SK-N-DZ (cell line): Measurements from ENCODE around the gene CANT1.

ENCODE experiments used
- DNase-seq: peaks from one replicate; pipeline ENCODE4 v3.0.0-alpha.2; 2015; ENCODE audit warnings: low spot score

Gene CANT1

GRCh38 chr17:79008666-79009387 lies 737 bp downstream of the CANT1 start:
- DNase-seq = no peak

DNA sequence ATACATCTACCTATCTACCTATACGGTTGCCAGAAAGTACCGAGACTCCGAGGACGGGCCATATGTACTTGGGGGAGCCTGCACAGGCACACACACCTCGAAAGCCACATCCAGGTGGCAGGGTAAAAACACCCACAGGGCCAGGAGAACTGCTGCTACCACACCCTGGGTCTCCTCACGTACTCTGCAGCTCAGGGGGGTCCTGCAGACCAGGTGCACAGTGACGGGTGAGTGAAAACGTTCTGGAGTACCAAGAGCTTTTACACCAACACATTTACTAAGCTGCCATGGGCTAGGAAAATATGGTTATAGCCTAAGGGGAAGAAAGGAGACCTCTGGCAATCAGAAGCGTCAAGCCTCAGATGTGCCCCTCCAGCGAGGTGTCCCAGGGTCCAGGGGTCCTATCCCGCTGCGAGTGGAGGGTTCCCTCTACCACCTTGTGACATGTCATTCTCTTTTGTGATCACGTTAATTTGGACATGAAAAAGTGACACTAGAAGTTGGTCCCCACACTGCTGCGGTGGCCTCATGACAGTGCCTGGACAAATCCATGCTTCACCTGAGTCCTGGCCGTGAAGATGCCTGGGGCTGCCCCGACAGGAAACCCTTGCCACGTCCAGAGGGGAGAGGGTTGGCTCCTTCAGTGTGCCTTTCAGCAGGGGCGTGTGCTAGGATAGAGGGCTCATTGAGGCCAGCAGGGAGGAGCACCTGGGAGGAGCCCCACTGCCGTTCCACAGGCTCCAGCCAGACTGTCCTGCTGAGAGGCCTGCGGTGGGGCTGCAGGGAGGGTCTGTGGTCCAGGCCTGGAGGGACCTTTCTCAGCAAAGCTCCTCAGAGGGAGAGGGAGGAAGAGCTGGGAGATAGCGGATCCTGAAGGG lies 1.8 kb downstream of the CANT1 start:
- DNase-seq = no peak

DNA sequence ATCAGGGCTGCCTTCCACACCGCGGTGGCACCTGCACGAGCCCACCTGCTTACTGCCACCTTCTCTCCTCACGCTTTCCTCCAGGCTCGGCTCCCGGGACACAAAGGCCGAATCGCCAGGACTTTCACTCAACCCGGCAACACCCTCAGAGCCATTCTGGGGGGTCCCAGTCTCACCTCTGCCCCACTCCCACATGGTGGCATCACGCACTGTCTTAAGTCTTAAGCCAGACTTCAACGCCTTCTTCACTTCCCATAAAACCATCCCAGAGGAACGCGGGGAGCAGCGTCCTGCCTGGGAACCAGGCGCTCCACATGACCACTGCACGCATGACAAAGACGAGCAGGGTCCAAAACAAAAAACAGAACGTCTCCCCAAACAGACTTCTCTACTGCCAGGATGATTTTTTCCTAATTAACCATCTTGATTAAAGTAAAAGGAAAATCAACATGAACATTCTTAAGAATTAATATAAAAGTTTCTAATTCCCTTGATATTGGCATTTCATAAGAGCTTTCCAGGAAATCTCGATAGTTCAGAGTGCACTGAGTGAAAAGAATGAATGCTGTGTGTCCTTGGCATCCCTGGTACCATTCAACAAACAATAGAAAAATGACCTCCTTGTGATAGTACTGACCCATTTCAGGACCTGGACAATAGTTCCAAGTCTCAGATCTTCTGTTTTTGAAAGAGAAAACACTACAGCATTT lies 2.6 kb downstream of the CANT1 start:
- no peak for DNase-seq

DNA sequence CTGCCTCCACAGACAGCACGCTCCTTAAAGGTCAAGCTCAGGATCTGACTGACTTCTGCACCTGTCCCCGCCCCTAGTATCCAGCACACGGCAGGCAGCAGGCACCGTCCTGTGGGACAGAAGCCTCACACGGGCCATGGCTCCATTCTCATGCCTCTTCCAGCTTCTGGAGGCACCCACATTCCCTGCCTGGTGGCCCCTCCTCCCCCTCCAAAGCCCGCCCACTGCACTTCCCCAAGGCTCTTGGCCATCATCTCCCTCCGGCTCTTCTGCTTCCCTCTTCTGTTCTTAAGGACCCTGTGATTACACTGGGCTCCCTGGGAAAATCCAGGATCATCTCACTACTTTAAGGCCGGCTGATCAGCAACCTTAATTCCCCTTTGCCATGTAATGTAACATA lies 3.5 kb downstream of the CANT1 start:
- no peak for DNase-seq

GRCh38 chr17:79005063-79005861 lies 4.3 kb downstream of the CANT1 start:
- no peak for DNase-seq

DNA sequence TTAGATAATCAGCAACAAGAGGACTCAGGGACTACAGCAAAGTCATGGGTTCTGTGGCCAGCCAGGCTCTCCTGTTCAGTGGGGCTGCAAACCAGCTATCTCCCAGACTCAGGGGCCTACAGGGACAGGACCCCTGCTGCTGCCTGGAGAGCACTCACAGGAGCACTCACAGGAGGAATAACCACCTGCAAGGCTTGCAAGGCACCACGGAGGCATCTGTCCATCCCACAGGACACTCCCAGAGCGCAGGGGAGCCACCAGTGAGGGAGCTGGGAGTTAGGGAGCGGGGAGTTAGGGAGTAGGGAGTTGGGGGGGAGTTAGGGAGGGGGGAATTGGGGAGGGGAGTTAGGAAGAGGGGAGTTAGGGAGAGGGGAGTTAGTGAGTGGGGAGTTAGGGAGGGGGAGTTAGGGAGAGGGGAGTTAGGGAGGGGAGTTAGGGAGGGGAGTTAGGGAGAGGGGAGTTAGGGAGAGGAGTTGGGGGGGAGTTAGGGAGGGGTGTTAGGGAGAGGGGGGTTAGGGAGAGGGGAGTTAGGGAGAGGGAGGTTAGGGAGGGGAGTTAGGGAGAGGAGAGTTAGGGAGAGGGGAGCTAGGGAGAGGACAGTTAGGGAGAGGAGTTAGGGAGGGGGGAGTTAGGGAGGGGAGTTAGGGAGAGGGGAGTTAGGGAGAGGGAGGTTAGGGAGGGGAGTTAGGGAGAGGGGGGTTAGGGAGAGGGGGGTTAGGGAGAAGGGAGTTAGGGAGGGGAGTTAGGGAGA lies 5.7 kb downstream of the CANT1 start:
- DNase-seq = no peak

- DNase-seq = no peak
These were observed 6.6 kb downstream of the CANT1 start for GRCh38 chr17:79002796-79003593.

DNA sequence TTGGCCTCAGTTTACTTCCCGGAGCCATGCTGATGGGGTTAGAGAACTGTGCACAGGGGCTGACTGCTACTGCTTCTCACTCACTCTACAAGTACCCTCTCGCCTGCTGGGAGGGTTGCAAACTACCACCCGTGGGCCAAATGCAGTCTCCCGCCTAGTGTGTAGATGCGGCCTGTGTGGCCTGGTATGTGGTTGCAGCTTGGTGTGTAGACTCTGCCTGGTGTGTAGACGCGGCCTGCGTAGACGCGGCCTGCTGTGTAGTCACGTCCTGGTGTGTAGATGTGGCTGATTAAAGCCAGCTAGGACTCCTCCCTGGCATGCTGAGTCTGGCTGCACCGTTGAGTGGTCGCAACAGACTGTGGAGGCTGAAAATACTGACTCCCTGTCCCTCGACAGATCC lies 7.3 kb downstream of the CANT1 start:
- no peak for DNase-seq

DNA sequence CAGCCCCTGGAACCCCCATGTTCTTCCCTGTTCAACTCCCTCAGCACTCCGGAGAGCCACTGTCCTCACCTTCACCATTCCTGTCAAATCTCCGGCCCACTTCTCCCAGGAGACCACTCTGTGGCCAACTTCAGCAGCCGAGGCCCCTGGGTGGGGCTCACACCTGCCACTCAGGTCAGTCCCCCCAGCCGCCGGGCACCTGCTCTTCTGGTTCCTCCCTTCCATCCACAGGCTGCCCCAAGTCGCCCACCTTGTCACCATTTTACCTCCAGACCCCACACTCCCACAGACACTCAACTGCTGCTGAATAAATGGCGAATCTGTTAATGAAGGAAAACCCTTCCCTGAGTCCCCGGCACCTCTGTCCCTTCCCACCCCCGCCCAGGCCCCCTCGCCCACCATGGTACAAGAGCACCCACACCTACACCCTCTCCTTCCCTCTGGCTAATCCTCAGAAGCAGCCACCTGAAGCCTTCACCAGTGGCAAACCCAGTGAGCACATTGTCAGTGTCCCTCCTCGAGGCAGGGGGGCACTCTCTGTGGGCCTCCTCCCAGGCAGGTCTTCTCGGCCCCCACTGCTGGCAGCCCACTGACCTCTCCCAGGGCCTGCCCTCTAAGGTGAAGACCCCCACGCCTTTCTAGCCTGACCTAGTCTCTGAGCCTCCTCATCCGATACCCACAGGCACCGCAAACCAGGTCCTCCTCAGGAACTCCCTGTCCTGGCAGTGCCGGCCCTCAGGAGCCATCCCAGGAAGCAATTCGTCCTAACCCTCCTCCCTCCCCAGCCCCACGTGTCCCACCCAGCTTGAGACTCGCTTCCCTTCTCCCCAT lies 8.2 kb downstream of the CANT1 start:
- no peak for DNase-seq

DNA sequence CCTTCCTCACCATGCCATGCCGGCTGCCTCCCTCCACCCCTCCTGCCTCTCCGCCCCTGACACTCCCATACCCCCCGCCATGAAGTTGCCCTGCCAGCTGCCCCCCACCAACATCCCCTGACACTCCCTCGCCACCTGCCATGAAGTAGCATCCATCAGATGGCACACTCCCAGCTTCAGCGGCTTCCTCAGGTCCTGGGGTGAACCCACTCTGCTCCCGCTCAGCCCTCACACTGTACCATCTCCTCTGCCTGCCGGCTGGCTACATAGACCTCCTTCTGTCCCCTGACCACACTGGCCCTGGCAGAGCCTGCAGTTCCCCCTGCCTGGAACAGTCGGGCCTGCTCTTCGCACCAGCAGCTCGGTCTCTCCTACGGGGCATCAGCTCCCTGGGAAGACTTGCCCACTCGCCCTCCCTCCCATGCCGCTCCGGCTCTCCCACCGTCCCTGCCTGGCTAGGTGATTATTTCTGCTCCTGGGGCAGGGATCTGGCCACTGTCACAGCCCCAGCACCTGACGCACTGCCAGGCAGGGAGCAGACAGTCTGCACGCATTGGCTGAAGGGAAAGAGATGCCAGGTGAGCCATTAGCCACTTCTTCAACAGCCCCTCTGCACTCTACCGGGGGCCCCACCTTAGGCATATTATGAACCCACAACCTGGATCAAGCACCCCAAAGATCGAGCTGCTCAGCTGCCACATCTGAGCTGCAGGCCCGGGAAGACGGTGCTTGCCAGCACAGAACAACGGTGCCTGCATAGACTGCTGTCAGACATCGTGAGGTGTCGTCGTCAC lies 9.0 kb downstream of the CANT1 start:
- DNase-seq = no peak

DNA sequence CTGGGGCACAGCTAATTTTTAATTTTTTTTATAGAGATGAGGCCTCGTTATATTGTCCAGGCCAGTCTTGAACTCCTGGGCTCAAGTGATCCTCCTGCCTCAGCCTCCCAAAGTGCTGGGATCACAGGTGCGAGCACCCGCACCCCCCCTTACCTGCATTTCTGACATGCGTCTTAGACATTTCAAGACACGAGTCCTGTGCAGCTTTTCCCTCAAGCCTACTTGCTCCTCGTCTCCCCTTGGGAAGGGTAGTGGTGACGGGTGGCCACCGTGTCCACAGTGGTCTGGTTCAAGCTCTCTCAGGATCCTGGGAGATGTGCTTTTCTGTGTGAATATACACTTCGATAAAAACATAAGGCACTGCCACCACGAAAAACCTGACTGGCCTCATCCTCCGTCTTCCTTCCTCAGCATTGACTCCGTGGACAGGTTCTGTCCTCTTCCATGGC lies 9.6 kb downstream of the CANT1 start:
- no peak for DNase-seq

GRCh38 chr17:78999056-78999768 lies 10.4 kb downstream of the CANT1 start:
- no peak for DNase-seq

DNA sequence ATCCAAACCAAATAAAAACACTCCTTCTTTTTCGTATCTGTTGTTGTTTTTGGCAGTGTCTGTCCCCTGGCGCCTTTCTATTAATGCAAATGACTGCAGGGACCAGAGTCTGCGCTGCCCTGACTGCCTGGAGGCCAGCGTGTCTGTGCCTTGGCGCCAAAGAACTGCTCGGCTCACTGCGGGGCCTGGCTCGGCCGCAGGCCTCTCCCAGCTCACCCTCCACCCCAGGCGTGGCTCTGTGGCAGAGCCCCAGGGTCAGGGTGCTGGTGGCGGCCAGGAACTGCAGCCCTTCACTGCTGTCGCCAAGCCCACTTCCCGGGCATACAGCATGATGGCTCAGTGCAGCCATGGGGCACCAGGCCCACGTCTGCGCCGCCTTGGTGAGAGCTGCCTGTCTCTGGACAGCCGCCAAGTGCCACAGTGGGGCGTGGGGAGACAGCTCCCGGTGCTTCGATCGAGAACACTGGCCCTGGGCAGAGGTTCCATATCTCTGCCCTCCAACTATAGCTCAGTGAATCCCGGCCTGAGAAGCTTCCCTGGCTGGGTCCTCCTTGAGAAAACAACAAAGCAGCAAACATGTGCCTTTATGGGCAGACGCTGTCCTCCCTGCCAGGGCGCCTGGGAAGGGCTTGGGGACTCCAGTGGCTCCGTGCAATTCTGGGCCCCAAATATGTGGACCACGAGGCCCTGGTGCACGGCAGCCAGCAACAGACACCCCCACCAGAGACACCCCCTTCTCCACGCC lies 11.1 kb downstream of the CANT1 start:
- DNase-seq = no peak

DNA sequence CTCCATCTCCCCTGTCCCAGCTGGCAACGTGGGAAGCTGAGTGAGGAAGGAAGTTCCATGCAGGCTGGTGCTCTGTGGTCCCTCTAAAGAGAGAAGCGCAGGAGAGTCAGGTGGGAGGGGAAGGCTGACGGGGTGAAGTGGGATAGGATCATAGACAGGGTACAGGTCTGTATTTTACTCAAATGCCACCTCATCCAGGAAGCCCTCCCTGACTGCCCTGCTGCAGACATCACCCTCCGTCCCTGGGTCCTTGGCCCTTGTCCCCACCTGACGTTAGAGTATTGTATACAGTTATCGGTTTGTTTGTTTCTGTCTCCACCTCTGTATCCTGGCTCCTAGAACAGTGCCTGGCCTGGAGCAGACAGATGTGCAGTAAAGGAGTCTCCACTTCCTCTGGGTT lies 11.7 kb downstream of the CANT1 start:
- no peak for DNase-seq

GRCh38 chr17:78997231-78997741 lies 12.3 kb downstream of the CANT1 start:
- DNase-seq = no peak

- no peak for DNase-seq
These were observed 12.8 kb downstream of the CANT1 start for GRCh38 chr17:78996781-78997201.
